Kidney epithelial cell (primary cell): Measurements from ENCODE around the gene RXFP1. TPM values are rescaled to one million over a fixed set of nuclear protein-coding genes. Genes with fewer than 3 reads are reported as not detected.

ENCODE experiments used
- DNase-seq: peaks from one replicate; pipeline ENCODE4 v3.0.0-alpha.2; 2010; ENCODE audit warnings: low read depth
- H3K27me3 ChIP-seq: 2 replicates; pipeline ENCODE4 v1.6.0; 2011; ENCODE audit warnings: low read length; ENCODE audit not compliant: control insufficient read depth, insufficient read depth
- H3K36me3 ChIP-seq: 2 replicates; pipeline ENCODE4 v1.5.1; 2011; ENCODE audit warnings: low read length; ENCODE audit not compliant: control insufficient read depth, insufficient read depth
- H3K4me3 ChIP-seq: 2 replicates; pipeline ENCODE4 v1.5.1; 2011; ENCODE audit warnings: low read depth, mild to moderate bottlenecking, control low read depth, low read length
- total RNA-seq: library from RNA; depleted of rRNA; stranded (reverse); fragments of >200 nt; gene quantifications from 2 replicates; pipeline ENCODE4 v1.2.3, GENCODE V29; 2015
- TF ChIP-seq, protein P1 (sequence below): IDR thresholded peaks from 2 replicates; pipeline ENCODE4 v1.5.1; 2011; ENCODE audit warnings: mild to moderate bottlenecking, moderate library complexity, low read length, control low read depth, inconsistent platforms; ENCODE audit not compliant: insufficient read depth, poor library complexity, severe bottlenecking

RXFP1 gene
- total RNA-seq, result not detected in 2 replicates

DNA sequence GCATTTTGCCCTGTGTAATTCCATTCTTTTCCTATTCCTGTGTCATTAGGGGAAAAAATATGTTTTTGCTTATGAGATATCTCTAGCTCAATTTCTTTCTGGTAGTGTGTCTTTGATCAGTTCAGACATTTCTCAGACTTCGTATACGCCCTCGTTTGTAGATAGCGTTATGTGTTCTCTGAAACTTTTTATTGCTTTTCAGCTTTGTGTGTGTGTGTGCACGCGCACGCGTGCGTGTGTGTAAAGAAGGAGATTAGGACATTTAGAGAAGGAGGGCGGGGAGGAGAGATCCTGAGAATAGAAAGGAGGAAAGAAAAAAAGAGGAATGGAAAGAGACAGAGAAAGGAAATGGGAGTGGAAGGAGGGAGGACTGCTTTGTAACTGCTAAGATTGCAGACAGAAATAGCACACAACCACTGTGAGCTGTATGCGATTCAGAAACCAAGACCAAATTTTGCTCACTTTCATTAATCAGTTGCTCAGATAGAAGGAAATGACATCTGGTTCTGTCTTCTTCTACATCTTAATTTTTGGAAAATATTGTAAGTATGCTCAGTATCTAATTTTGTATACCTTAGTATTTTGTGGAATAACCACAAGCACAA is at the start of gene RXFP1:
RXFP1 (plus strand) TSS at position 399 of the 605 bp plus-strand sequence; CDS start at position 494, 95 bp downstream.
- Histone ChIP-seq H3K4me3 (no peak within 1 kb of the TSS), H3K36me3 (no peaks in the 10 kb centered on the region), H3K27me3 (no peaks in the 10 kb centered on the region)
- no peak for DNase-seq
- TF ChIP-seq, protein P1, sequence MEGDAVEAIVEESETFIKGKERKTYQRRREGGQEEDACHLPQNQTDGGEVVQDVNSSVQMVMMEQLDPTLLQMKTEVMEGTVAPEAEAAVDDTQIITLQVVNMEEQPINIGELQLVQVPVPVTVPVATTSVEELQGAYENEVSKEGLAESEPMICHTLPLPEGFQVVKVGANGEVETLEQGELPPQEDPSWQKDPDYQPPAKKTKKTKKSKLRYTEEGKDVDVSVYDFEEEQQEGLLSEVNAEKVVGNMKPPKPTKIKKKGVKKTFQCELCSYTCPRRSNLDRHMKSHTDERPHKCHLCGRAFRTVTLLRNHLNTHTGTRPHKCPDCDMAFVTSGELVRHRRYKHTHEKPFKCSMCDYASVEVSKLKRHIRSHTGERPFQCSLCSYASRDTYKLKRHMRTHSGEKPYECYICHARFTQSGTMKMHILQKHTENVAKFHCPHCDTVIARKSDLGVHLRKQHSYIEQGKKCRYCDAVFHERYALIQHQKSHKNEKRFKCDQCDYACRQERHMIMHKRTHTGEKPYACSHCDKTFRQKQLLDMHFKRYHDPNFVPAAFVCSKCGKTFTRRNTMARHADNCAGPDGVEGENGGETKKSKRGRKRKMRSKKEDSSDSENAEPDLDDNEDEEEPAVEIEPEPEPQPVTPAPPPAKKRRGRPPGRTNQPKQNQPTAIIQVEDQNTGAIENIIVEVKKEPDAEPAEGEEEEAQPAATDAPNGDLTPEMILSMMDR, result no peak

DNA sequence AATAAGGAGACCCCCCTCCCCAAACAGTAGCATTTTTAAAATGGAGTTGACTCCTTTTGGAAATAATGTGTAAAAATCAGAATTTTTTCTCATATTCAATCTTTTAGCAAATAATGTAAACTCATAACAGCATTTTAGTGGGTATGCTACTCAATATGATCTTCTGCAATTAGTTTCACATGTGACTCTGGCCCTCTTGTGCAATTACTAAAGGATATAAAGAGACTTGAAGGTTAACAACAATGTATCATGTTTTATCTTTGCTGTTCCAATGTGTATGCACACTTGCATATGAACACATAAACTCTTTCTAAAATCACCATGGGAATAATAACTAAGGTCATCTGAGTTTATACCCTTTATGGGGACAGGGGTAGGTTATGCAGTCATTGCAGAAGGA is 39.9 kb upstream of the RXFP1 start:
- TF ChIP-seq, protein P1, result no peak
- H3K36me3 ChIP-seq, result no peaks in the 10 kb centered on the region
- no peak overlapping the region for H3K4me3 ChIP-seq
- H3K27me3 ChIP-seq, result no peaks in the 10 kb centered on the region
- no peak for DNase-seq

DNA sequence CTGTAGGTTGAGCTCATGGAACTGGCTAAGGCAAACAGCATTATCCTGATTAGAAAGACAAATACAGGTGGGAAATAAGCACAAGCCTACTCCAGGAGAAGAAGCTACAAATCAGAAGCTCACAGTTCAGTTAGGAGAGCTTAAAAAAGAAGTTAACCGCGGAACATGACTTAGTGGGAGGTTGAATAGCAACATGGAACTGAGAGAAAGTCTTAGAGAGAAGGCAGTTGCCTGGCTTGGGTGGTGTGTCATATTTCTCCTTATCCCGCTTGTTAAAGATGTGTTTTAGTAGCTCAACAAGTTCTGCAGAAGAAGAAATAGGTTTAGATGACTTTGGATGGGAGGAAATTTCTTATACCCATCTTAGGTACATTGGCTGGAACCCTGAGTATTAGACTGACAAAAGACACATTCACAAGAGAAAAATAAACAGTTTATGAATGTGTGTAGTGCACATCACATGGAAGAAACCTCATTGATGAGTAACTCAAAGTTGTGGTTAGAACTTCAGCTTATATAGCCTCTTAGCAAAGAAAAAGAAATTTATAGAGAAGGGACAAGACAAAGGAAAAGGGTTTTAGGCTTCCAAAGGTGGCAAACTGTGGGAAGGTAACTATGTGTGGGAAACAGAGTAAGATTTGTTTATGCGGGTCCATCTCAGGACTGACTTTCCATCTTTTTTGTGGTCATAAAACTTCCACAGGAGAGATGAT is 37.4 kb upstream of the RXFP1 start:
- H3K4me3 ChIP-seq, result no peak overlapping the region
- no peak for DNase-seq
- H3K27me3 ChIP-seq, result no peaks in the 10 kb centered on the region
- TF ChIP-seq, protein P1, result no peak
- H3K36me3 ChIP-seq, result no peaks in the 10 kb centered on the region

DNA sequence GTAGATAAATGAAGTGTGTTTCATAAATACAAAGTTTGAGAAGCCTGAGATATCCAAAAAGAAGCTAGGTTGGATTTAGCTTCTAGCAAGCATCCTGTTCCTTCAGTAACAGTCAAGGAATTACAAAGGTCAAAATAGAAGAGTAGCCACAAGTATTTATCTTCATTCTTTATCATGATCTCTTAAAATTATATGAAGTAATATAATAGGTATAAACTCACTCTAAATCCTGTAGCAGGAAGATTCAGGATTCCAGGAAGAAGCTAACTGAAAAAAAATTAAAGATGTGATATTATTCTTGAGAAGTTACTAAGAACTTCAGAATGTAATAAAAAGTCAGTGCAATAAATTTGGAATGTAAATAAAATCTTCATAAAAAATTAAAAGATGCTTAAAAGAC is 31.1 kb upstream of the RXFP1 start:
- TF ChIP-seq, protein P1, result no peak
- DNase-seq, result no peak
- Histone ChIP-seq H3K27me3 (no peaks in the 10 kb centered on the region), H3K36me3 (no peaks in the 10 kb centered on the region), H3K4me3 (no peak overlapping the region)

DNA sequence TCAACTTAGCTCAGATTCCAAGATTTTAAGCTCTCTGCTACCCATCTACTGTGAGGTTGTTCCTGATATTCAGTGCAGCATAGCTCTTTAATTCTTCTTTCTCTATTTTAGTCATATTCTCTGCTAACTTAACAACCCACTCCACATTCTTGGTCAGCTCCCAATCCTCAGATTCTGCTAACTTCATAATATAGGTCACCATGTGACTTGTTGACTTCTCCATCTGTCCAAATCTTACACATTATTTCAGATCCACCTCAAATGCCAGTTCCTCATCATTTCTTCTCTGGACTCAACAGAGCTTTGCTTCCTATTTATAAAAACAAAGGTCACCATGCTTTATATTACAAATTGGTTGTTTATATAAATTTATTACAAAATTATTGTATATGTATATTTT is 29.3 kb upstream of the RXFP1 start:
- no peak for DNase-seq
- Histone ChIP-seq H3K4me3 (no peak overlapping the region), H3K36me3 (no peaks in the 10 kb centered on the region), H3K27me3 (no peaks in the 10 kb centered on the region)
- TF ChIP-seq, protein P1, result no peak
